IPS DF 19.7 (cell line): Measurements from ENCODE around the gene HMCES.
"Not testable (repeated sequence)": the region's sequence is repeated elsewhere in the genome, so short reads cannot be mapped to it uniquely, and the experiment has no call there.

Experiments used
- DNase-seq: peaks from one replicate; pipeline ENCODE4 v3.0.0-alpha.2; 2013; ENCODE audit warnings: low read depth, low spot score

Gene HMCES

DNA sequence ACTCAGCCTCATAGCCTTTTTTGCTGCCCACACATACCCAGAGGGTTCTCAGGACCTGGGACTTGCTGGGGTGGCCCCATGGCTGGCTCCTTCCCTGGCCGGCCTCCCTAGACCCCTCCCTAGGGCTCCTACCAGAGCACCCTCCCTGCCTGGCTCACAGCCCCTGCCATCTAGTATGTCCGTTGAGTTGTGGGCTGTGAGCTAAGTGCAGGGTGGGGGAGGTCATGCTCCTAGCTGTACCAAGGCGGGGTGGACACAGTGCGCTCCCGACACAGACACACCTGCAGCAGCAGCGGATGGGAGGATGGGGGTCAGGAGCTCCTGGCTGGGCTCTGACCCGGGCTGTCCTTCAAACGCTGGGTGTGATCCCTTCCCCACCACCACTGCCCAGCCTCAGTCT lies 41.6 kb downstream of the HMCES start:
- no peak for DNase-seq

DNA sequence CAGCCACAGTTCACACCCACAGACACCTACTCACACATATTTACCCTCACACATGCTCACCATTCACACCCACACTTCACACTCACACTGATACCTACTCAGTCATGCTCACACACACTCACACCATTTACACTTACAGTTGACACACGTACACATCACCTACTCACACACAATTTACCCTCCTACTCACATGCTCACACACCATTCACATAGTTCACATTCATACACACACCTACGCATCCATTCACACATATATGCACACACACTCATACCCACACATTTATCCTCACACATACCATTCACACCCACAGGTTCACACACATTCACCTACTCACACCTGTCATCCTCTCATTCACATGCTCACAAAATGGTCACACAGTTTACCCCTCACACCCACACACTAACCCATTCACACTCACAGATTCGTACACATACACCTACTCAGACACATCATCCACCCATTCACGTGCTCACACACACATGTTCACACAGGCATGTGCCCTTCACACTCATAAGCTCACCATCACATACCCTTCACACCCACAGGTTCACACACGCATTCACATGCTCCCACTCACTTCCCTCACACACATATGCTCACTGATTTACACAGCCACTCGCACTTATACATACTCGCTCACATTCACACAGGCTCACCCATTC lies 42.3 kb downstream of the HMCES start:
- DNase-seq, result no peak

DNA sequence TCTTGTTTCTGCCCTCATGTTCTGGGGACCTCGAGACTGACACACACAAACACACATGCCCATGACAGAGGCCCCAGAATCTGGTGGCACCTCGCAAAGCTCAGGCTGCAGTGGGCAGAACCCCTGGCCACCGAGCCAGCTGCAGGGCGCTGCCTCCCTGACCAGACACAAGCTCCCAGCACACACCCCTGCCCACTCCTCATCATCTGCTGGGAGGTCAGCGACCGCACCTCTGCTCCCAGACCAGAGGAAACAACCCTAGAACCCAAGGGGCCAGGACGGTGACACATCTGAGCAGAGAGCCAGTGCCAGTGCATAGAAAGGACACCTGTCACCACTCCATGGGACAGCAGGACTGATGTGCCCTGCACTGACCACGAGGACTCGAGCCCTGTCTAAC lies 43.2 kb downstream of the HMCES start:
- DNase-seq, result no peak

DNA sequence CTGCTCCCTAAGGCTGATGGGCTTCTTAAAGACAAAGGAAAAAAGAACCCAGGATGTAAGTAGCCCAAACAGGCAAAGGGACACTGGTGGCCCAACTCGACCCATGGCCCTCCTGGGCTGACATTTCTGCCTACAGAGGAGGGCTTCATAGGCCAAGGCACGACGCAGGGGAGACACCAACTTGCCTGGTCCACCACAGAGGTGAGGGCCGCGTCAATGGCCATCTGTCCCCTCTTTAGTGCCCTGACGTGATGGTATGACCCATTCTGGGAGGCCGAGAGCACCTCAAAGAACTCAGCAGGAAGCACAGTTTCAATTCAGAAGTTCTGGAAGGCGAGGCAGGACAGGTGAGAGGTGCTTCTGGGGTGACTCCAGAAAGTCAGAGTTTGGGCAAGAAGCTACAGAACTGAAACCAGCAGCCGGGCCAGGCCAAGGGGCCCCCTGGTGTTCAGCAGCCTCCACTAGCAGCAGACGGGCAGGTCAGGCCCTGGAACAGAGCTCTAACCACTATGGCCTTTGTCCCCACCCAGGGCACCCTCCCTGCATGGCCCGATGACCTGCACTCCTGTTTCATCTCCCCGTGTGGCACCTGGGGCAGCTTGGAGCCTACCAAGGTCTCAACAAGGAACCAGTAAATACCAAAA lies 45.1 kb downstream of the HMCES start:
- DNase-seq, result no peak

DNA sequence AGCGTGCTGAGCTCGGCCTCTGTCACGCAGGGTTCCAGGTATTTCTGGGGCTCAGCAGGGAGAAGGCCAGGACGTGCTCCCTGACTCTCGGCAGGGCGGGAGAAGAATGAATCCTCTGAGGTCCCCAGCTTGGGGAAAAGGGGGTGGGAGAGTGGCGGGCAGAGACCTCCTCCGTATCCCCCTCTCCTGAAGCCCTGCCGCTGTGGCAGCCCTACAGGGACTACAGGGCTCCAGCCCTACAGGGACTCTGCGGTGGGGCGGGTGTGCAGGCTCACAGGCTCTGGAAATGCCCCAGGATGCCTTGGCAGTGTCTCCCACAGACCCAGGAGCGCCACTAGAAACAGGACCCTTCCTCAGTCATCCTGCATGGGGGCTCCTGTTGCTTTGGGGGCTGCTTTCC lies 46.2 kb downstream of the HMCES start:
- no peak for DNase-seq

DNA sequence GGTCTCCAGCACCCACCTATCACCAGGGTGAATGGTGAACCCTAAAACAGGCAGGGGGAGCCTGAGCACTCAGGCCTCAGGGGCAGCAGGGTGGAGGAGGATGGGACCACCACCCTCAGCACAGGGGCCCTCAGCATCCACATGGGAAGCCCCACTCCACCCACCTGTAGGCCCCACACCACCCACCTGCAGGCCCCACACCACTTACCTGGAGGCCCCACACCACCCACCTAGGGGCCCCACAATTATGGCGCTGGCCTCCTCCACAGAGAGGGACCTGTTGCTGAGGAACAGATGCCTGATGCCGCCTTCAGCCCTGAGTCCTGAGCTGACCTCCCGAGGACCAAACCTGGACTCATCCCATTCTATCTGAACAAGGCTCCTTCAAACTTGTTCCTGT lies 46.7 kb downstream of the HMCES start:
- no peak for DNase-seq

DNA sequence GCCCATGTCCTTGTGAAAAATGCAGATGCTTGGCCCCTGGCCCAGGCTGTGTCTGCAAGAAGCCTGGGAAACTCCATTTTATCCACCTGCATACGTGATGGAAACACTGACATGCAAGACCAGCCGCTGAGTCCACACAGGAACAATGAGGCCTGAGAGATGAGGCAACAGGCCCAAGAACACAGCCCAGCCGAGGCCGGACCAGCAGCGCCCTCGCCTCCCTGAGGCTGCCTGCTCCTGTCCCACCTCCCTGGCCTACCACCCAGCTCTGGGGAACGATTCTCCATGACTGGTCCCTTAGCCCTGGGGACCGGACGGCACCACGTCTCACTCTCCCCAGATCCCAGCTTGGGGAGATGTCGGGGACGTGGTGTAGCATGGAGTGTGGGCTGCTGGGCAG lies 47.5 kb downstream of the HMCES start:
- DNase-seq, result no peak

DNA sequence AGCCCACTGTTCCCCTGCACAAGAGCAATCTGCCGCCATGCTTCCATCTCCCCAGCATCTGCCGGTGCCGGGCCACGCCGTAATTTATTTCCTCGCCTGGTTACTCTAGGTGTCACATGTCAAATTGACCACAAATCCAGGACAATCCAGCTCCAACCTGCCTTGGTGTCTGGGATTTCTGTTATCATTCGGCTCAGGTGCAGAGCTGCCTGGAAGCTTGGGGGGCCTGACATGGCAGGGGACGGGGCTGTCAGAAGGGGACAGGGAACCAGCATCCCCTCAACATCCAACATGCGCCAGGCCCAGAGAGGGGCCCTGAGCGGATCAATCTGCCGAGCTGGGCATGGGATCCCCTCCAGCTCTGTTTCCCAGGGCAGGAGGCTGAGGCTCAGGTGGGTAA lies 47.9 kb downstream of the HMCES start:
- DNase-seq, result no peak

DNA sequence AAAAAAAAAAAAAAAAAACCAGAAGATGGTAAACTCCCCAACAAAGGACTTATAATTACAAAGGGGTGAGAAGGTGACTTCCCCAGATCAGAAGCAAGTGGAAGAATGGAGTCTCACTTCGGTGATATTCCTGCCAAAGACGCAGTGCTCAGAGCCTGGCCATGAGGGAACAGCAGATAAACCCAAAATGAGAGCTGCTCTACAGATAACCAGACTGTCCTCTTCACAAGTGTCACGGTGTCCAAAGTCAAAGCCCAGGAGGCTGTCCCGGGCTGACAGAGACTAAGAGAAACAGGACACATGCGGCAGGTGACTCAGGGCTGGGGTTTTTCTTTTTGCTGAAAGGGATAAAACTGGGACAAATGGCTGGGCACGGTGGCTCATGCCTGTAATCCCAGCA lies 48.8 kb downstream of the HMCES start:
- no peak for DNase-seq

DNA sequence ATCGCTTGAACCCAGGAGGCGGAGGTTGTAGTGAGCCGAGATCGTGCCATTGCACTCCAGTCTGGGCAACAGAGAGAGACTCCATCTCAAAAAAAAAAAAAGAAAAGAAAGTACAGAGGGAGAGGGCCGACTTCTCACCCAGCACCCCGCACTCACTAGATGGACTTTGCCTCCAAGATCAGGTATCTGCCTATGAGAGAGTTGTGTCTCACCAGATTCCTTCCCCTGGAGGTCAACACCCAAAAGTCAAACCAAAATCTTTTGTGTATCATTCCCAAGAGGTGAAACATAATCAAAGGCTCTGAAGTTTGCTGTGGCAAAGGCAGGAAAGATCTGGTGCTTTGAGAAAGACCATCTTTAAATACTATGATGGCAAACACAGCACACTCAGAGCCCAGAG lies 51.2 kb downstream of the HMCES start:
- DNase-seq, result no peak

DNA sequence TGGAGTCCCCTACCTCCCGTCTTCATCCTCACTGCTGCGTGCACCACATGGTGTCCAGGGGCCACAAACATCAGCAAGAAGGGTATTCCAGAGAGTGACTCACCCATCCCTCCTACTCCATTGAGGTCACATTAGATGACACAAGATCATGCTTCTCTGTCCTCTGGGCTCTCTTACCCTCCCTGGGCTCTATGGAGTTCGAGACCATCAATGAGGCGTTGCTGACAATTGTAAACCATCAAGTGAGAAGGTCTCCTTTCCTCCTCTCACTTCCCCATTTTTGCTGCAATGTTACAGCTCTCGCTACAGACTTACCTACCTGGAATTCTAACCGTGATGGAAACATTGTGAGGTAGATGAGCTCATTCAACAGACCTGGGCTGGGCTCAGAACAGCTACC lies 51.7 kb downstream of the HMCES start:
- no peak for DNase-seq

DNA sequence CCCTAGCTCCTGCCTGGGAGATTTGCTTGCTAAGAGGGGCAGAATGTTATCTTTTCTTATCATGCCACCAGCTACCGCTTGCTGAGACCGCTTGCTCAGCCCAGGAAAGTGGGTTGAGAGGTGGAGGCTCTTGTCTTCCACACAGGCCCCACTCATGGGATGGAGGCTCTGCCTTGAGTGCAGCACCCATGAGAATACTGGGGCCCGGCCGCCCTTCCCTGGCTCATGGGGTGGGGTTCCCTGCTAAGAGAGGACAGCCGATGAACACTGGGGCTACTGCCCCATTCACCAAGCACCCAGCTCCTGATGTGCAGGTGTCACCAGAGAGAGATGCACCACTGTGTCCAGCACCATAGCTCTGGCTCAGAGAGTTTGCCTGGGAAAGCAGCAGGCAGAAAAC lies 55.2 kb downstream of the HMCES start:
- DNase-seq, result no peak

DNA sequence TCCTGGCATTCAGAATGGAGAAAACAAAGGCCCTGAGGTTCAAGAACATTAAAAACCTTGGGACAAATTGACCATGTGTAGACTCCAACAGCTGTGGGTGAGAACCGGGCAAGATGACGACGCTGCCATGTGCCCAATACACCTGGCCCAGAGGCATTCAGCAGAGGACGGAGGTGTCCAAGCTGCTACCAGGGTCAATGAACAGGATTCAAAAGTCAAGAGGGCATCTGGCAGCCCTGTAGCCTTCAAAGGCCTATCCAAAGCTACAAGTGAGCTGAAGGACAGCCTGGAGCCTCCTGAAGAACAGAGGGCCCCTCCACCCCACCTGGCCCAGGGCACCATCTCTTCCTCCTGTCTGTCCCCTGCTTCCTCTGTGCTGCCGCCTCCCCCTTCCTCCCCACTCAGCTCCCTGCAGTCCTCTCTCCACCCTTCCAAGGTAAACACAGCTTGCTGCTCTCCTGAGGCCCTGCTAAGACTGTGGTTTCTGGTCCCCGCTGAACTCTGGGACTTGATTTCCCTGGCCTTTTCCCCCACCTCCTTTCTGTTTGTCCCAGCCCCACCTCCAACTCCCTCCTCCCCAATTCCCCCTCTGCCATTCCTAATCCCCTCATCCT lies 57.5 kb downstream of the HMCES start:
- no peak for DNase-seq

DNA sequence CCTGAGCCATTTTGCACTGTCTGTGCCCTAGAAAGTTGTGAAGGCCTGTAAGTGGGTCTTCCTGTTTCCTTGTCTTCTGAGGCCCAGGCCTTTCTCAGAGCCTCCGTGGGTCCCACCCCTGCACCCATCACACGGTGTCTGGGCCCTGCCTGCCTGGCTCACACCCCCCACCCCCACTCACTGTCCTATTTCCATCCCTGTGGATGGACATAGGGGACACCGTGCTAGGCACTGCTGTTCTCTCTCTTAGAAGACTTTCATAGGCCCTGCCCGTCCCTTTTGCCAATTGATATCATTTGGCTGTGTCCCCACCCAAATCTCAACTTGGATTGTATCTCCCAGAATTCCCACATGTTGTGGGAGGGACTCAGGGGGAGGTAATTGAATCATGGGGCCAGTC lies 59.0 kb downstream of the HMCES start:
- DNase-seq, result not testable (repeated sequence)

DNA sequence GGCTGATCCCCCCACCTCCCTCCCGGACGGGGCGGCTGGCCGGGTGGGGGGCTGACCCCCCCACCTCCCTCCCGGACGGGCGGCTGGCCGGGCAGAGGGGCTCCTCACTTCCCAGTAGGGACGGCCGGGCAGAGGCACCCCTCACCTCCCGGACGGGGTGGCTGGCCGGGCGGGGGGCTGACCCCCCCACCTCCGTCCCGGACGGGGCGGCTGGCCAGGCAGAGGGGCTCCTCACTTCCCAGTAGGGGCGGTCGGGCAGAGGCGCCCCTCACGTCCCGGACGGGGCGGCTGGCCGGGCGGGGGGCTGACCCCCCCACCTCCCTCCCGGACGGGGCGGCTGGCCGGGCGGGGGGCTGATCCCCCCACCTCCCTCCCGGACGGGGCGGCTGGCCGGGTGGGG lies 60.5 kb downstream of the HMCES start:
- not testable (repeated sequence) for DNase-seq

DNA sequence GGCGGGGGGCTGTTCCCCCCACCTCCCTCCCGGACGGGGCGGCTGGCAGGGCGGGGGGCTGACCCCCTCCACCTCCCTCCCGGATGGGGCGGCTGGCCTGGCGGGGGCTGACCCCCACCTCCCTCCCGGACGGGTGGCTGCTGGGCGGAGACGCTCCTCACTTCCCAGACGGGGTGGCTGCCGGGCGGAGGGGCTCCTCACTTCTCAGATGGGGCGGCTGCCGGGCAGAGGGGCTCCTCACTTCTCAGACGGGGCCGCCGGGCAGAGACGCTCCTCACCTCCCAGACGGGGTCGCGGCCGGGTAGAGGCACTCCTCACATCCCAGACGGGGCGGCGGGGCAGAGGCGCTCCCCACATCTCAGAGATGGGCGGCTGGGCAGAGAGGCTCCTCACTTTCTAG lies 61.2 kb downstream of the HMCES start:
- not testable (repeated sequence) for DNase-seq

DNA sequence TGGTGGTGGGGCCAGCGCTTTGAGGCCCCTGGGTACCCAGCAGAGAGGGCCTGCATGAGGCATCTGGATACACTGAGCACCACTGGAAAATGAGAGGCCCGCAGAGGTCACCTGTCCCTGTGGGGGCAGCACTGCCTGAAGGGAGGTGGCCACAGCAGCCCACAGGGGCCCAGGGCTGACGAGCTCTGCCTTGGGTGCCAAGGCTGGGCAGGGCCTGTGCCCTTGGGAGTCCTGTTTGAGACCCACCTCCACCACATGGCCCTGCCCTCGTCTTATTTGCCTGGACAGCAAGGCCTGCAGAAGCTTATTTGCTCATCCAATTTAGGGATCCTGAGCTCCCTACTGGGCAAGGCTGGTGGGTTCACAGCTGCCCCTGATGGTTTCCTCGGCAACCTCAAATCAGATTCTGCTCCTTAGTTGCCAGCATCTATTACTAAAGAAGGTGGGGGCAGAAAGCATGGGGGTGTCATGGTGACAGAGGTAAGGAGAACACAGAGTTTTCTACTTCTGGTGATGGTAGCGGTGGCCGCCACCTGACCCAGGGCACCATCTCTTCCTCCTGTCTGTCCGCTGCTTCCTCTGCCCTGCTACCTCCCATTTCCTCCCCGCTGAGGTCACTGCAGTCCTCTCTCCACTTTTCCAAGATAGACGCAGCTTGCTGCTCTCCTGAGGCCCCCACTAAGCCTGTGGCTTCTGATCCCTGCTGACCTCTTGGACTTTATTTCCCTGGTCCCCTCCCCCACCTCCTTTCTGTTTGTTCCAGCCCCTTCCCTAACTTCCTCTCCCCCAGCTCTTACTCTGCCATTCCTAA lies 62.9 kb downstream of the HMCES start:
- DNase-seq, result no peak

DNA sequence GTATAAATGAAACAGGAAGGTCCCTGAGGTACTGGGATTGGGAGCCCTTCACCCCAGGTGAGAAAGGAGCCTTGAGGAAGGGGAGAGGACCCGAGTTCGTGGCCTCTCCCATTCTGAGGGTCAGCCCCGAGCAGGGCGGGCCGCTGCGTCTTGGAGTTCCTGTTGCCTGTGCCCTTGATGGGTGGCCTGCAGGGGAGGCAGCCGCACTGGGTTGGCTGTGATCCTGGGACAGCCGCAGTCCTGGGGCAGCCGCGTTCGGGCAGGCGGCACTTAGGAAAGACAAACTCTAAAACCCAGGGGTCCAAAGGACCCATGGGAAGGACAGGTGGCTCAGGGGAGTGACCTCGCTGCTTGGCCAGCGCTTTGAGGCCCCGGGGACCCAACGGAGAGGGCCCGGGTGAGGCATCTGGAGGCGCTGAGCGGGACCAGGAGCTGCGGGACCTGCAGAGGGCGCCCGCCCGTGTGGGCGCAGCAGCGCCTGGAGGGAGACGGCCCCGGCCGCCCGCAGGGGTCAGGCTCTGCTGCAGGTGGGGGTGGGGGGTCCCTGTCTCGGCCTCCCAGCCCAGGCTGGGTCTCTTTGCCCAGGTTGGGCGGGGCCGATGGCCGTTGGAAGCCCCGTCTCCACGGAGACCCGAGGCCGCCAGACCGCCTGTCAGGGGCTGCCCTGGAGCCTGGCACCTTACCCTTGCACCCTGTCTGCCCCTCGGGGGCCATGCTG lies 65.1 kb downstream of the HMCES start:
- no peak for DNase-seq

DNA sequence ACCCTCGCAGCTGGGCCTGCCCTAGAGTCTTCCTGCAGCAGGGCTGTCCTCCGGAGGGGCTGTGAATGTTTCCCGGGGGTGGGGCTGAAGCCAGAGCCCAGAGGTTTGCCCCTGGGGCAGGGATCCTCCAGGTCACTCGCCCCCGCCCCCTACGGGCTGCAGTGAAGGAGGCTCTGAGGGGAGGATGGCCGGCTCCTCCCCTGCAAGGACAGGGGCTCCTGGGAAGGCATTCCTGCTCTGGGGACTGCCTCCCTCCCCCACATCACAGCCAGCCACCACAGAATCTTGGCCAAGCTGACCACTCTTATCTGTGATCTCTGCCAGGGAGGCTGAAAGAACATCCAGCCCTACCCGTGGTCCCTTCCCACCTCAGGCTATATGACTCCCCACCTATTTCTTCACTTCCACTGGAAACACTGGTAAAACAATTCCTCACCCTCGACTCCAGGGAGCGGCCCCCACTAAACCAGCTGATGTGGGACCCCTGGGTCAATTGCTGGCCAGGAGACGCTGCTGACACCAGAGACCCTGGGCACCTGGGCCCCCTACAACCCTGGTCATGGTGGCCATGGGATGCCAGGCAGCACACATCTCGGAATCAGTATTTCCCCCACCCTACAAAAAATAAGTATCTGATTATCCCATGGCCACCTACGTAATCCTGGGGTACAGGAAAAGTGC lies 66.0 kb downstream of the HMCES start:
- DNase-seq, result no peak

DNA sequence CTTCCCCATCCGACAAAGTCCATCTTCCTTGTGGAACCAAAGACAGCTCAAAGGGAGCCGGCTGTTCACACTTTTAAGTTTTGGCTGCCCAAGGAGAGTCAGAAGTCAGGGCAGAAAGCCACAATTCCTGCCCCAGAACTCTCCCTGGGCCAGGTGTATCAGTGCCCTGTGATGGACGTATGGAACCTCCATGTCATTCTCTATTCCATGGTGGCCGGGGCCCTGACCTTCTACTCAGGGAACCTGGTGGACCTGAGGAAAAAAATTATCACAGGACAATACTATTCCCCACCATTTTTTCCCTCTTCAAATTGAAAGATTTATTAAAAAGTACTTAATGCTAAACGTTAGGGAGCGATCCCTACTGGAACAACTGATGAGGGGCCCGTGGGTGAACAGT lies 66.6 kb downstream of the HMCES start:
- DNase-seq, result no peak

DNA sequence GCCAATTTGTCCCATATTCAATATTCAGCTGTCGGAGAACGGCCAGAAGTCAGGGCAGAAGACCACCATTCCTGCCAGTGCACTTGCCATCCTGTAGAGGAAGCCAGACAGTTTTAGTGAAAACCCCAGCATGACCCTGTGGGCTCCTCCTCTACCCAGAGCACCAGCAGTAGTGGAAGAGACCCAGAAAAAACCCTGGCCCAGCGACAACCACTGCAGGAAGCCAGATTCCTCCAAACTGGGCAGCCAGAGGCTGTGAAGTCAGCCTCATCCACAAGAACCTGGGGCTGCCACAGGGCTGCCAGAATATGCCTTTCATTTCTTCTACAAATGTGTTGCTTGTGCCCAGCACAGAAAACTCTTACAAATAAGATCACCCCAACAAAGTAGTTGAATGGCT lies 67.3 kb downstream of the HMCES start:
- no peak for DNase-seq
